Breast epithelium (tissue), 4 donors: ENCODE results near the gene MFRP. TPM values are rescaled to one million over a fixed set of nuclear protein-coding genes. Genes with fewer than 3 reads are reported as not detected.

Source experiments
- DNase-seq, 2 donors: peaks; one replicate each; pipeline ENCODE4 v3.0.0-alpha.2; 2019; ENCODE audit warnings: low spot score in 2 of 2
- H3K27ac ChIP-seq, 2 donors: fragments of 200-600 bp; sonication (generic) in 1 of 2; one replicate each; pipeline ENCODE4 v1.5.1; 2016 to 2019; ENCODE audit warnings: mild to moderate bottlenecking in 1 of 2
- H3K27me3 ChIP-seq, 2 donors: fragments of 200-600 bp; sonication (generic) in 1 of 2; one replicate each; pipeline versions ENCODE4 v1.5.1 to v1.6.0; 2017 to 2019; ENCODE audit warnings: control low read depth in 1 of 2, mild to moderate bottlenecking in 1 of 2
- H3K36me3 ChIP-seq: fragments of 200-600 bp; one replicate; pipeline ENCODE4 v1.5.1; 2019
- H3K4me1 ChIP-seq, 2 donors: fragments of 200-600 bp; sonication (generic); one replicate each; pipeline ENCODE4 v1.5.1; 2016 to 2019; ENCODE audit warnings: control low read depth in 1 of 2
- H3K4me3 ChIP-seq, 3 donors: fragments of 200-600 bp; sonication (generic); 1 replicate in 2 of 3; 2 replicates in 1 of 3; pipeline ENCODE4 v1.5.1; 2016 to 2019; ENCODE audit warnings: mild to moderate bottlenecking in 3 of 3, moderate library complexity in 2 of 3
- H3K9me3 ChIP-seq, 2 donors: fragments of 200-600 bp; sonication (generic) in 1 of 2; one replicate each; pipeline ENCODE4 v1.5.1; 2016 to 2019; ENCODE audit warnings: control low read depth in 1 of 2
- POLR2A ChIP-seq: fragments of 450-650 bp; IDR thresholded peaks from one replicate; pipeline ENCODE4 v1.6.1; 2016; ENCODE audit warnings: antibody characterized with exemption, mild to moderate bottlenecking, moderate library complexity
- POLR2AphosphoS5 ChIP-seq, 3 donors: sonication (generic); formaldehyde crosslinking; IDR thresholded peaks; one replicate each; pipeline ENCODE4 v1.6.1; 2017; ENCODE audit warnings: antibody characterized with exemption in 3 of 3
- intact Hi-C: fragments of 100-400 bp; cut with DNase I; formaldehyde crosslinking; loops from one replicate; pipeline ENCODE4 v1.15.1; 2023; ENCODE audit warnings: low total_unique reads
- total RNA-seq, 3 donors: library from RNA; depleted of rRNA; stranded (reverse); fragments of >200 nt; gene quantifications; one replicate each; pipeline ENCODE4 v1.1.0, GENCODE V29; 2016
- TF ChIP-seq, protein P1 (sequence below), 3 donors: fragments of 450-650 bp; IDR thresholded peaks; one replicate each; pipeline ENCODE4 v1.5.1; 2016 to 2017; ENCODE audit warnings: antibody characterized with exemption in 3 of 3, mild to moderate bottlenecking in 3 of 3, moderate library complexity in 3 of 3

Gene MFRP
- total RNA-seq, 3 donors from 2014 or later, result 0.16 TPM; not detected in 2

DNA sequence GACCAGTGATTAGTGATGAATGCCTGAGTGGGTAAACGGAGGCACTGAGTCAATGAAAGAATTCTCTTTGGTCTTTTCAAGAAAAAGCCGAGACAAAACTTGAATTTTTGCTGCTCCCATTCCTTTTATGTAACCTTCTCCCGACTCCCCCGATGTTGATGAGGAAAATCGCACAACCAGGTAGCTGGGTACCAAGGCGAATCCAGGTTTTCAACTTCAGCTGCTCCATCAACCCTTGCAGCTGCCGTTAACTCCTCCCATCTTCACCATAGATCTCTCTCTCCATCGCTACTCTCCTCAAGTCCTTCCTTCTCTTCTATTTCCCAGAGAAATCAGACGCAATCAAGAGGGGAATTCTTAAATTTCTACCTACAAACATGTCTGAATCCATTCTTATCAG, 35.6 kb upstream of the MFRP start:
- H3K9me3 ChIP-seq, result no peaks in the 10 kb centered on the region
- no peaks in the 10 kb centered on the region for H3K36me3 ChIP-seq
- intact Hi-C loops, result no loop called here
- peak in 1 of 2 donors; percentile 35 for DNase-seq
- H3K27me3 ChIP-seq, result no peaks in the 10 kb centered on the region
- TF ChIP-seq POLR2AphosphoS5 (IDR thresholded peaks at IDR 0.05) (no peak), POLR2A (no peak)
- TF ChIP-seq, protein P1, sequence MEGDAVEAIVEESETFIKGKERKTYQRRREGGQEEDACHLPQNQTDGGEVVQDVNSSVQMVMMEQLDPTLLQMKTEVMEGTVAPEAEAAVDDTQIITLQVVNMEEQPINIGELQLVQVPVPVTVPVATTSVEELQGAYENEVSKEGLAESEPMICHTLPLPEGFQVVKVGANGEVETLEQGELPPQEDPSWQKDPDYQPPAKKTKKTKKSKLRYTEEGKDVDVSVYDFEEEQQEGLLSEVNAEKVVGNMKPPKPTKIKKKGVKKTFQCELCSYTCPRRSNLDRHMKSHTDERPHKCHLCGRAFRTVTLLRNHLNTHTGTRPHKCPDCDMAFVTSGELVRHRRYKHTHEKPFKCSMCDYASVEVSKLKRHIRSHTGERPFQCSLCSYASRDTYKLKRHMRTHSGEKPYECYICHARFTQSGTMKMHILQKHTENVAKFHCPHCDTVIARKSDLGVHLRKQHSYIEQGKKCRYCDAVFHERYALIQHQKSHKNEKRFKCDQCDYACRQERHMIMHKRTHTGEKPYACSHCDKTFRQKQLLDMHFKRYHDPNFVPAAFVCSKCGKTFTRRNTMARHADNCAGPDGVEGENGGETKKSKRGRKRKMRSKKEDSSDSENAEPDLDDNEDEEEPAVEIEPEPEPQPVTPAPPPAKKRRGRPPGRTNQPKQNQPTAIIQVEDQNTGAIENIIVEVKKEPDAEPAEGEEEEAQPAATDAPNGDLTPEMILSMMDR (IDR thresholded peaks at IDR 0.05), result no peak
- peak overlapping the region; percentile 41 to 89 for H3K27ac ChIP-seq
- H3K4me3 ChIP-seq, result peak overlapping the region; percentile 43 to 68 (median 55)
- H3K4me1 ChIP-seq, result peaks cover 0 to 16% of the 10 kb centered on the region in 2 donors

DNA sequence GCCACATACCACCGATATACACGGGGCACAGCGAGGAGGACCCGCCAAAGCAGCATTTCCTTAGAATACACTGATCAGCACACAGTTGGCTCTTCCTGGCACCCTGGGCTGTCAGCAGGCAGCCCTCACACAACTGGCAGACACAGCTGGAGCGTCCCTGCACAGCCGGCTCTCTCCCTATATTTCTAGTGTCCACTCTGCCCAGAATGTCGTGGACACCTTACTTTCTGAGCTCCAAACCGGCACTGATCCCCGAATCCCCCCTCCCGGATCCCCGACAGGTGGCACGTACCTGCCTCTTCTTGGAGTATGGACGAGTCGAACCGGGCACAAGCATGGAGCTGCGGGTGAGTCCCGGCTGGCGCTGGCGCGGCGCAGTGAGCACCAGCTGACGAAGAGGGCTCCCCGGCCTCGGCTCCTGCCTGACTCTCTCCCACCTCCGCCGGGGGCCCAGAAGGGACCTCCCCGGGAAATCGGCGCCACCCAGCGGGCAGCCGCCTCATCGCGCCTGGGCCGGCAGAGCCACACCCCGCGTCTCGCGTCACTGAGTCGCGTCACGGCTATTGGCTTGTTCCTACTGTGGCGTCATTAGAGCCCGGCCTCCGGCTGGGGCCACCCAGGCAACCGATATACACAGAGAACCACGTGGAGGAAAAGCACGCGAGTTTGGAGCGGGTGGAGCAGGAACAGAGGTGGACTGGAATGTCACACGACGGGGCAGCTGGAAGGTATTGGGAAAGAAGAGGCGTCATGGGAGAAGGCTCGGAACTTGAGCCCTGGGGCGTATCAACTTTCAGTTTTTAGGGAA, 34.9 kb upstream of the MFRP start, which contains the start of gene USP2:
Gene USP2, minus strand, starts transcription at position 510 of the 808 bp plus-strand sequence. CDS start 8,210 bp downstream, outside the sequence.
- Histone ChIP-seq H3K27me3 (no peaks in the 10 kb centered on the region), H3K36me3 (no peaks in the 10 kb centered on the region), H3K4me3 (peak within 1 kb of the TSS; percentile 43 to 68 (median 55)), H3K9me3 (no peaks in the 10 kb centered on the region), H3K4me1 (peaks cover 0 to 23% of the 10 kb centered on the region in 2 donors), H3K27ac (peak within 1 kb of the TSS; percentile 83 to 89)
- intact Hi-C loops, result no loop called here
- TF ChIP-seq POLR2A, result no peak
- TF ChIP-seq, protein P1 (IDR thresholded peaks at IDR 0.05), result peak; percentile 77 to 98 (median 94)
- TF ChIP-seq POLR2AphosphoS5 (IDR thresholded peaks at IDR 0.05), result peak; percentile 79 to 93 (median 91)
- peak; percentile 98 to 99 for DNase-seq

DNA sequence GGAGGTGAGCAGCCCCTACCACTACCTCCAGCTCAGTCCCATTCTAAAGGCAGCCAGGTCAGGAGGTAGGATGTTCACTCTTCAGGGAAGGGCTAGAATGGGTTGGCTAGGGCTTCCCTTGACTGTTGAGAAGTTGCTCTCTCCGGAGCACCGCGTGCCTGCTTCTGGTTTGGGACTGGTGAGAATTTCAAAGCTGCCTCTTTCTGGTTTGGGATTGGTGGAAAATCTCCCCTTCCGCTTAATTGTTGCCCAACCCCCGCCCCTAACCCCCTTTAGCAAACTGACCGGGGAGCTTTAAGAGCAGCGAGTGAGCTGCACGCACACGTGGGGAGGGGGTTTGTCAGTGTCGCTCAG, 34.3 kb upstream of the MFRP start:
- DNase-seq, result peak in 1 of 2 donors; percentile 47
- intact Hi-C loops, result no loop called here
- Histone ChIP-seq H3K4me1 (peaks cover 4 to 29% of the 10 kb centered on the region in 2 donors), H3K9me3 (no peaks in the 10 kb centered on the region), H3K36me3 (no peaks in the 10 kb centered on the region), H3K4me3 (peak overlapping the region; percentile 43 to 68 (median 55)), H3K27ac (peak overlapping the region; percentile 83 to 89), H3K27me3 (no peaks in the 10 kb centered on the region)
- TF ChIP-seq POLR2AphosphoS5 (IDR thresholded peaks at IDR 0.05) (no peak), POLR2A (no peak)
- TF ChIP-seq, protein P1 (IDR thresholded peaks at IDR 0.05), result no peak

DNA sequence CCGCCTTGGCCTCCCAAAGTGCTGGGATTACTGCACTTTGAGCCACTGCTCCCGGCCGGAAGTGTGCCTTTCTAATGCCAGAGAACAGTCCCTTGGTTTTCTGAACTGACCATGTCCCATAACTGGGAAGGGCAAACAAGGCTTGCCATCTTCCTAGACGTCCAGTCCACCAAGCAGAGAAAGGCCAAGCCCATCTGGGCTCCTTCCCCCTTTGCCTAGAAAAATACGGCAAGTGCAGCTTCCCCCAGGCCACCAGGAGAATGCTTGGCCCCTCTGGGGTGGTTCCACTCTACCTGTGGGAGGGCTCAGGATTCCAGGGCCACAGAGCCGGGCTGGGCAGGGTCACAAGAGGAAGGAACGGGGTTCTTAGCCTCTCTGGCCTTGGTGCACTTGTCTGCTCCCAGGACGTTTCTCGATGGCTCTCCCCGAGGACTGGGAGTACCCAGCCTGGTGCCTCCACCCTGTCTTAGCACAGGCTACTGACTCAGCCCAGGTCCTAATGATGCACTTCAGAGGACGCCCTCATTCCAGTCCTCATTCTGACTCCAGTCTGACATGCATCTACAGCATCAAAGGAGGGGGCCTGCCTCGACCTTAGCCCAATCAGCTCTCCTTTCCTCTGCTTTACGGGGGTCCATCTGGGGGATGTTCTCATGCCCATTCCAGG, 33.8 kb upstream of the MFRP start:
- no peak for TF ChIP-seq POLR2AphosphoS5 (IDR thresholded peaks at IDR 0.05)
- Histone ChIP-seq H3K36me3 (no peaks in the 10 kb centered on the region), H3K9me3 (no peaks in the 10 kb centered on the region), H3K4me3 (peak overlapping the region in 2 of 3 donors; percentile 55 to 68), H3K4me1 (peaks cover 9 to 34% of the 10 kb centered on the region in 2 donors), H3K27ac (peak overlapping the region in 1 of 2 donors; percentile 83), H3K27me3 (no peaks in the 10 kb centered on the region)
- DNase-seq, result peak in 1 of 2 donors; percentile 46
- intact Hi-C loops, result no loop called here

DNA sequence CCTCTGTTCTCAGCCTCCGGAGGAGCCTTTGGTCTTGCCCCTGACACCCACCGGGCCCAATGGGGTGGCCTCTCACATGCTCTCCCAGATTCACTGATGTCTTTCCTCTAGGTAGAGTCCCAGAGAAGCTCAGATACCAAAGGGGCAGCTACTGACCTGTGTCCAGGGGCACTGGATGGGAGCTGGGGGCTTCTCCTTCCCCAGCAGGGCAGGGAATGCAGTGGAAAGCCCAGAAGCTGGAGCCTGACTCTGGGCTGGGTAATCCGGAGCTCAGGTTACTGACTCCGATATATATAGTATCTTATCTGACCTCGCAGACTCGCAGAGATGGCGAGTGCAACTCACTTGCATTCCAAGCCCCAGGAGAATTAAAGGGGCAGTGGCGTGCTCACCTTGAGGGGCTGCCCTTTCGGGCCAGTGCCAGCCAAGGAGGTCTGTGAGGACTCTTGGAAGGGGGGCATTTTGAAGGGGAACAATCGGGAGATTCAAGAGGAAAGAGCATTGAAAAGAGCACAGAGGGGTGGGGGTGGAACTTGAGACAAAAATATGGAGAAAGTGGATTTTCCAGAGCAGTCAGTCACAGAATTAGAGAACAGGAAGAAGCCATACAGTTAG, 32.5 kb upstream of the MFRP start:
- H3K4me1 ChIP-seq, result peaks cover 21 to 39% of the 10 kb centered on the region in 2 donors
- DNase-seq, result peak in 1 of 2 donors; percentile 34
- no peaks in the 10 kb centered on the region for H3K27me3 ChIP-seq
- intact Hi-C loops, result no loop called here
- H3K9me3 ChIP-seq, result no peaks in the 10 kb centered on the region
- peak overlapping the region in 1 of 2 donors; percentile 93 for H3K27ac ChIP-seq
- TF ChIP-seq, protein P1 (IDR thresholded peaks at IDR 0.05), result no peak
- no peak for TF ChIP-seq POLR2A
- no peak for TF ChIP-seq POLR2AphosphoS5 (IDR thresholded peaks at IDR 0.05)
- no peaks in the 10 kb centered on the region for H3K36me3 ChIP-seq
- H3K4me3 ChIP-seq, result no peak overlapping the region
